Kidney epithelial cell (primary cell): ENCODE data around the gene DLG2. TPM values are rescaled to one million over a fixed set of nuclear protein-coding genes. Genes with fewer than 3 reads are reported as not detected.

ENCODE experiments used
- DNase-seq: peaks from one replicate; pipeline ENCODE4 v3.0.0-alpha.2; 2010; ENCODE audit warnings: low read depth
- H3K27me3 ChIP-seq: 2 replicates; pipeline ENCODE4 v1.6.0; 2011; ENCODE audit warnings: low read length; ENCODE audit not compliant: control insufficient read depth, insufficient read depth
- H3K36me3 ChIP-seq: 2 replicates; pipeline ENCODE4 v1.5.1; 2011; ENCODE audit warnings: low read length; ENCODE audit not compliant: control insufficient read depth, insufficient read depth
- H3K4me3 ChIP-seq: 2 replicates; pipeline ENCODE4 v1.5.1; 2011; ENCODE audit warnings: low read depth, mild to moderate bottlenecking, control low read depth, low read length
- total RNA-seq: library from RNA; depleted of rRNA; stranded (reverse); fragments of >200 nt; gene quantifications from 2 replicates; pipeline ENCODE4 v1.2.3, GENCODE V29; 2015
- TF ChIP-seq, protein P1 (sequence below): IDR thresholded peaks from 2 replicates; pipeline ENCODE4 v1.5.1; 2011; ENCODE audit warnings: mild to moderate bottlenecking, moderate library complexity, low read length, control low read depth, inconsistent platforms; ENCODE audit not compliant: insufficient read depth, poor library complexity, severe bottlenecking

Gene DLG2
- total RNA-seq, 1 donor from 2014 or later, result 0.75 TPM

GRCh38 chr11:83908298-83908856, 1718.8 kb downstream of the DLG2 start:
- Histone ChIP-seq H3K27me3 (no peaks in the 10 kb centered on the region), H3K4me3 (no peak overlapping the region), H3K36me3 (no peaks in the 10 kb centered on the region)
- no peak for DNase-seq
- TF ChIP-seq, protein P1, sequence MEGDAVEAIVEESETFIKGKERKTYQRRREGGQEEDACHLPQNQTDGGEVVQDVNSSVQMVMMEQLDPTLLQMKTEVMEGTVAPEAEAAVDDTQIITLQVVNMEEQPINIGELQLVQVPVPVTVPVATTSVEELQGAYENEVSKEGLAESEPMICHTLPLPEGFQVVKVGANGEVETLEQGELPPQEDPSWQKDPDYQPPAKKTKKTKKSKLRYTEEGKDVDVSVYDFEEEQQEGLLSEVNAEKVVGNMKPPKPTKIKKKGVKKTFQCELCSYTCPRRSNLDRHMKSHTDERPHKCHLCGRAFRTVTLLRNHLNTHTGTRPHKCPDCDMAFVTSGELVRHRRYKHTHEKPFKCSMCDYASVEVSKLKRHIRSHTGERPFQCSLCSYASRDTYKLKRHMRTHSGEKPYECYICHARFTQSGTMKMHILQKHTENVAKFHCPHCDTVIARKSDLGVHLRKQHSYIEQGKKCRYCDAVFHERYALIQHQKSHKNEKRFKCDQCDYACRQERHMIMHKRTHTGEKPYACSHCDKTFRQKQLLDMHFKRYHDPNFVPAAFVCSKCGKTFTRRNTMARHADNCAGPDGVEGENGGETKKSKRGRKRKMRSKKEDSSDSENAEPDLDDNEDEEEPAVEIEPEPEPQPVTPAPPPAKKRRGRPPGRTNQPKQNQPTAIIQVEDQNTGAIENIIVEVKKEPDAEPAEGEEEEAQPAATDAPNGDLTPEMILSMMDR, result no peak

DNA sequence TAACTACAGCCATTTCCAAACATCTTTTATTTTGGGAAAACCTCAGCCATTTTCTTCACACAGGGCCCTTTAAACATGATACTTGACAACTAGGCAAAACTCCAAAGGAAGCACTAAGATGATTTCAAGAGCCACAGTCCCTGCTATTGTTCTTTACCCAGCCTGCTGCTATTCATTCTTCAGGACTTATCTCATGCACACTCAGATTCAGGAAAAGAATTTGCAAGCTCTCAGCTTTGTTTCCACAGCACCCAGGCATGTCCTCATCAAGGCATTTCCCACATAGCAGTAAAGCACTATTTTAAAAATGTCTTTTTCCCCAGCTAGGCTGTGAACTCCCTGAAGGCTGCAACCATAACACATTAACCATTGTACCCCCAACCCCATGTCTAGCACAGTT, 1731.6 kb downstream of the DLG2 start:
- Histone ChIP-seq H3K36me3 (no peaks in the 10 kb centered on the region), H3K4me3 (no peak overlapping the region), H3K27me3 (no peaks in the 10 kb centered on the region)
- TF ChIP-seq, protein P1, result no peak
- DNase-seq, result no peak

- H3K27me3 ChIP-seq, result no peaks in the 10 kb centered on the region
- no peak for DNase-seq
- H3K36me3 ChIP-seq, result no peaks in the 10 kb centered on the region
- TF ChIP-seq, protein P1, result no peak
- H3K4me3 ChIP-seq, result no peak overlapping the region
Measured at GRCh38 chr11:83881428-83881827, 1745.7 kb downstream of the DLG2 start.

DNA sequence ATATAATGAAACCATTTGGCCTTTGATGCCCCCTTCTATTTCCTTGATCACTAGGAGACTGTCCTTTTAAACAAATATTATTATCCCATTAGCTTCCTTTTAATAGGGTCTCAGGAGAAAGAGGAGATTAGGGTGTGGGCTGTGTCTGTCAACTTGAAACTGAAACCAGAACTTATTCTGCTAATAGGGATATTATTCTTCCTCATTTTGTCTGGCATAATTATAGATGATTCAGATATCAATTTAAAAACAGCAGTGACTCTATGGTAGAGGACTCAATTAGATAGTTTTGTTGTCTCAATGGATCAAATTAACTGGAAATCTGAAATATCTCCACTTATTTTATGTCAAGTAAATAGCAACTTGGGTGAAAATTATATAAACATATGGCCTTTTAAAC, 1756.1 kb downstream of the DLG2 start:
- Histone ChIP-seq H3K27me3 (no peaks in the 10 kb centered on the region), H3K36me3 (no peaks in the 10 kb centered on the region), H3K4me3 (no peak overlapping the region)
- TF ChIP-seq, protein P1, result no peak
- no peak for DNase-seq

DNA sequence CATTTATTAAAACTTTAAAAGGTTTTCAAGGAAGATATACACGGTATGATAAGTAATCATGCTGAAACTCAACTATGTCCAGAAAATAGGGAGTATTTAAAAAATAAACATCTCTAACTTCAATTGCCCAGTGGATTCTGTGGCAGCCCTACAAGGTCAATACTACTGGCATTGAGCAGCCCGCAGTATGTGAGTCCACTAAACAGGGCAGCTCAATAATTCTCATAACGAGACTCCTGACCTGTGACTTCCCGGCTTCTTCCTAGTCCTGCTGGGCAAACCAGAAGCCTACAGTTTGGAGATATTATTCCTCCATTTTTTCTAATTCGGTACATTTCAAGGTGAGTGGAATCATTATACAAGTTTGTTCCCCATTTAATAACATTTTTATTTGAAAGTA, 1760.5 kb downstream of the DLG2 start:
- H3K4me3 ChIP-seq, result no peak overlapping the region
- TF ChIP-seq, protein P1, result no peak

More for the DNA sequence above, 1760.5 kb downstream of the DLG2 start:
- Histone ChIP-seq H3K27me3 (no peaks in the 10 kb centered on the region), H3K36me3 (no peaks in the 10 kb centered on the region)
- DNase-seq, result no peak
